Measurements from ENCODE around the gene ADCY3.

Gene ADCY3

DNA sequence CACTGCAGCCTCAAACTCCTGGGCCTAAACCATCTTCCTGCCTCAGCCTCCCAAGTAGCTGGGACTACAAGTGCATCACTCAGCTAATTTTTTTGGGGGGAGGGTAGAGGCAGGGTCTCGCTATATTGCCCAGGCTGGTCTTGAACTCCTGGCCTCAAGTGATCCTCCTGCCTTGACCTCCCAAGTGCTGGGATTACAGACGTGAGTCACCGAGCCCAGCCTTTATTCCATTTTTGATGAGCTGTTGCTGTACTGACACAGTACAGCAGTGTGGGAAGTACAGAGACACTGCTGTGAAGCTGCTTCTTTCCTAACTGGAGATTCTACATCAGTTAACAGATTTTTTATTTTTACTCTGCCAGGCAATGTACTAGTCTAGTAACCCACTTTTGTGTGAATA is 145.7 kb downstream of the ADCY3 start:
- TF ChIP-seq, protein P1, sequence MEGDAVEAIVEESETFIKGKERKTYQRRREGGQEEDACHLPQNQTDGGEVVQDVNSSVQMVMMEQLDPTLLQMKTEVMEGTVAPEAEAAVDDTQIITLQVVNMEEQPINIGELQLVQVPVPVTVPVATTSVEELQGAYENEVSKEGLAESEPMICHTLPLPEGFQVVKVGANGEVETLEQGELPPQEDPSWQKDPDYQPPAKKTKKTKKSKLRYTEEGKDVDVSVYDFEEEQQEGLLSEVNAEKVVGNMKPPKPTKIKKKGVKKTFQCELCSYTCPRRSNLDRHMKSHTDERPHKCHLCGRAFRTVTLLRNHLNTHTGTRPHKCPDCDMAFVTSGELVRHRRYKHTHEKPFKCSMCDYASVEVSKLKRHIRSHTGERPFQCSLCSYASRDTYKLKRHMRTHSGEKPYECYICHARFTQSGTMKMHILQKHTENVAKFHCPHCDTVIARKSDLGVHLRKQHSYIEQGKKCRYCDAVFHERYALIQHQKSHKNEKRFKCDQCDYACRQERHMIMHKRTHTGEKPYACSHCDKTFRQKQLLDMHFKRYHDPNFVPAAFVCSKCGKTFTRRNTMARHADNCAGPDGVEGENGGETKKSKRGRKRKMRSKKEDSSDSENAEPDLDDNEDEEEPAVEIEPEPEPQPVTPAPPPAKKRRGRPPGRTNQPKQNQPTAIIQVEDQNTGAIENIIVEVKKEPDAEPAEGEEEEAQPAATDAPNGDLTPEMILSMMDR (IDR thresholded peaks at IDR 0.05; ENCODE audit: low read length, missing control alignments): no peak
- H3K4me3 ChIP-seq (replicated peaks; ENCODE audit: low read depth, low read length): no peak overlapping the region
- no peak for DNase-seq (ENCODE audit: low read depth)

DNA sequence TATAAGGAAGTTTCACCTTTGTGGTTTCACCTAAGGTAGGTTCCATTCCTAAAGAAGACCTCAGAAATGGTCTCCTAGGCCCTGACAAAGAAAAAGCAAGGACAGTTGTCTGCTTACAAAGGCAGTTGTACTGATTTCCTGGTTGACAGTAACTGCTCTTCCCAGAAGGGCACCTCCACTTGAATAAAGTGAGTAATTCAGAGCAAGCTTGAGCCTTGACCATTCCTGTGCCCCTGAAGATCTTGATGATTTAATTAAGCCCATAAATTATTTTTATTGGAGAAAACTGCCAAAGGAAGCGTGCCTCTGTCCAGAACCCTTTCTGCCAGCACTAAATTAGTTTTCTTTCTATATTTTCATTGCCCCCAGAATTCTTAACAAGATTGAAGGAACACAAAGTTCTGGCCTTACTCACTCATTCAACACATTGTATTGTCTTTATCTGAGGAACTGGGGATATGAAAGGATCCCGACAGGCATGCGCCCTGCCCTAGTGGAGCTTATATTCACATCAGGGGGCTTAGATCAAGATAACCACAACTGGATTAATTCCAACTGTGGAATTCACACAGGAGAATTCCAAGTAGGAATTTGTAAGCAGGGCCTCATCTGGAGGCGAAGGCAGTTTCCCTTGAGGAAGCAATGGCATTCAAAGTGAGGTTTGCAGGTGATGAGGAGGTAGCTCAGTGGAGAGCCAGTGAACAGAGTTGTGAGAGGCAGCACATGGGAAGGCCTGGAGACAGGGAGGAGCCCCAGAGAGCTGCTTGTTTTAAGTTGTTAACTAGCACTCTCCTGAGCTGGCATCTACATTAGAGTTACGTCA is 148.1 kb downstream of the ADCY3 start:
- TF ChIP-seq, protein P1 (IDR thresholded peaks at IDR 0.05; ENCODE audit: low read length, missing control alignments): no peak
- no peak overlapping the region for H3K4me3 ChIP-seq (replicated peaks; ENCODE audit: low read depth, low read length)
- no peak for DNase-seq (ENCODE audit: low read depth)

GRCh38 chr2:24771061-24771460 is 149.0 kb downstream of the ADCY3 start:
- no peak overlapping the region for H3K4me3 ChIP-seq (replicated peaks; ENCODE audit: low read depth, low read length)
- DNase-seq (ENCODE audit: low read depth): no peak

More at GRCh38 chr2:24771061-24771460, 149.0 kb downstream of the ADCY3 start:
- TF ChIP-seq, protein P1 (IDR thresholded peaks at IDR 0.05; ENCODE audit: low read length, missing control alignments): no peak

Measured in fibroblast of pulmonary artery (primary cell).